Stimulated activated naive B cell treated with anti-CD40 and anti-IgM and Interleukin-4, amounts not matched to agents 10 μg/mL and 1 μg/mL and 100 μg/mL, for 72 hours (primary cell): ENCODE results near the gene MLC1.
A peak's percentile ranks its signal among the peaks of the same experiment; 100 is the strongest.

Experiments used
- ATAC-seq, 2 donors: fragments of 150-1000 bp; cut with Tn5 transposase; replicated peaks; 2 replicates each; pipeline ENCODE4 v1.10.0; 2021; ENCODE audit warnings: moderate library complexity in 1 of 2
- DNase-seq: peaks from one replicate; pipeline ENCODE4 v3.0.0; 2021
- H3K27ac Mint-ChIP-seq: one replicate; pipeline ENCODE4 v1.8.0; 2022; ENCODE audit warnings: mild to moderate bottlenecking, mixed read lengths
- H3K27me3 Mint-ChIP-seq, 2 donors: one replicate each; pipeline ENCODE4 v1.8.0; 2022; ENCODE audit warnings: mixed read lengths in 2 of 2
- H3K36me3 Mint-ChIP-seq, 2 donors: one replicate each; pipeline ENCODE4 v1.8.0; 2022; ENCODE audit warnings: mixed read lengths in 2 of 2, mild to moderate bottlenecking in 1 of 2
- H3K4me1 Mint-ChIP-seq, 2 donors: one replicate each; pipeline ENCODE4 v1.8.0; 2022; ENCODE audit warnings: mixed read lengths in 2 of 2, mild to moderate bottlenecking in 1 of 2
- H3K4me3 Mint-ChIP-seq, 2 donors: one replicate each; pipeline ENCODE4 v1.8.0; 2022; ENCODE audit warnings: mild to moderate bottlenecking in 2 of 2, mixed read lengths in 2 of 2, moderate library complexity in 1 of 2
- H3K9me3 Mint-ChIP-seq, 2 donors: one replicate each; pipeline ENCODE4 v1.8.0; 2022; ENCODE audit warnings: mixed read lengths in 2 of 2, mild to moderate bottlenecking in 1 of 2

The MLC1 gene

GRCh38 chr22:50062509-50063135 lies 22.6 kb downstream of the MLC1 start:
- H3K36me3 Mint-ChIP-seq, result no peaks in the 10 kb centered on the region
- no peak overlapping the region for H3K27ac Mint-ChIP-seq
- H3K9me3 Mint-ChIP-seq, result no peaks in the 10 kb centered on the region
- H3K4me3 Mint-ChIP-seq, result no peak overlapping the region
- ATAC-seq (no peak), DNase-seq (no peak)
- peaks cover 1 to 16% of the 10 kb centered on the region in 2 donors for H3K4me1 Mint-ChIP-seq
- peaks cover 21 to 39% of the 10 kb centered on the region in 2 donors for H3K27me3 Mint-ChIP-seq

GRCh38 chr22:50061824-50062355 lies 23.3 kb downstream of the MLC1 start:
- Mint-ChIP-seq H3K27me3 (peaks cover 28 to 46% of the 10 kb centered on the region in 2 donors), H3K9me3 (no peaks in the 10 kb centered on the region), H3K4me1 (peaks cover 2 to 16% of the 10 kb centered on the region in 2 donors), H3K27ac (no peak overlapping the region), H3K4me3 (no peak overlapping the region), H3K36me3 (no peaks in the 10 kb centered on the region)
- ATAC-seq, result no peak
- DNase-seq, result no peak

GRCh38 chr22:50061141-50061823 lies 23.9 kb downstream of the MLC1 start:
- Mint-ChIP-seq H3K27me3 (peaks cover 34 to 51% of the 10 kb centered on the region in 2 donors), H3K4me1 (peaks cover 3 to 16% of the 10 kb centered on the region in 2 donors), H3K27ac (no peak overlapping the region), H3K9me3 (no peaks in the 10 kb centered on the region), H3K4me3 (no peak overlapping the region), H3K36me3 (no peaks in the 10 kb centered on the region)
- DNase-seq (no peak), ATAC-seq (no peak)

- Mint-ChIP-seq H3K4me3 (no peak overlapping the region), H3K9me3 (no peaks in the 10 kb centered on the region), H3K36me3 (no peaks in the 10 kb centered on the region), H3K27me3 (peaks cover 41 to 51% of the 10 kb centered on the region in 2 donors), H3K4me1 (peaks cover 3 to 16% of the 10 kb centered on the region in 2 donors), H3K27ac (no peak overlapping the region)
- no peak for DNase-seq
- no peak for ATAC-seq
Observed at GRCh38 chr22:50060441-50061140, 24.6 kb downstream of the MLC1 start.

- Mint-ChIP-seq H3K27me3 (peaks cover 47 to 51% of the 10 kb centered on the region in 2 donors), H3K9me3 (no peaks in the 10 kb centered on the region), H3K4me1 (peaks cover 3 to 16% of the 10 kb centered on the region in 2 donors), H3K4me3 (no peak overlapping the region), H3K27ac (no peak overlapping the region), H3K36me3 (no peaks in the 10 kb centered on the region)
- ATAC-seq, result no peak
- no peak for DNase-seq
Observed at GRCh38 chr22:50059881-50060262, 25.4 kb downstream of the MLC1 start.

- H3K36me3 Mint-ChIP-seq, result no peaks in the 10 kb centered on the region
- H3K9me3 Mint-ChIP-seq, result peaks cover 0 to 1% of the 10 kb centered on the region in 2 donors
- H3K27me3 Mint-ChIP-seq, result peaks cover 46 to 47% of the 10 kb centered on the region in 2 donors
- ATAC-seq (no peak), DNase-seq (no peak)
- H3K4me1 Mint-ChIP-seq, result peaks cover 3 to 18% of the 10 kb centered on the region in 2 donors
- no peak overlapping the region for H3K4me3 Mint-ChIP-seq
- no peak overlapping the region for H3K27ac Mint-ChIP-seq
Observed at GRCh38 chr22:50058906-50059880, 26.0 kb downstream of the MLC1 start.

- peaks cover 5 to 6% of the 10 kb centered on the region in 2 donors for H3K9me3 Mint-ChIP-seq
- H3K4me1 Mint-ChIP-seq, result peaks cover 7 to 24% of the 10 kb centered on the region in 2 donors
- H3K27ac Mint-ChIP-seq, result peak within 1 kb of the TSS; percentile 25
- DNase-seq (no peak), ATAC-seq (no peak)
- peaks cover 51 to 53% of the 10 kb centered on the region in 2 donors for H3K27me3 Mint-ChIP-seq
- peak within 1 kb of the TSS; percentile 36 to 65 for H3K4me3 Mint-ChIP-seq
- H3K36me3 Mint-ChIP-seq, result peaks cover 0 to 4% of the 10 kb centered on the region in 2 donors
Observed at GRCh38 chr22:50058061-50058905, 26.9 kb downstream of the MLC1 start, which contains the start of gene TTLL8. TTLL8 (minus strand) TSS chr22:50058298.

- Mint-ChIP-seq H3K27ac (peak overlapping the region; percentile 25), H3K9me3 (peaks cover 6% of the 10 kb centered on the region in 2 donors), H3K4me1 (peaks cover 7 to 24% of the 10 kb centered on the region in 2 donors), H3K36me3 (peaks cover 0 to 4% of the 10 kb centered on the region in 2 donors), H3K27me3 (peaks cover 51 to 53% of the 10 kb centered on the region in 2 donors), H3K4me3 (peak overlapping the region; percentile 36 to 65)
- ATAC-seq, result no peak
- DNase-seq, result no peak
Observed at GRCh38 chr22:50057278-50058060, 27.8 kb downstream of the MLC1 start.

GRCh38 chr22:50056214-50056972 lies 28.8 kb downstream of the MLC1 start:
- H3K36me3 Mint-ChIP-seq, result peaks cover 0 to 4% of the 10 kb centered on the region in 2 donors
- ATAC-seq, result peak in 1 of 2 donors; percentile 23
- peaks cover 7 to 24% of the 10 kb centered on the region in 2 donors for H3K4me1 Mint-ChIP-seq
- no peak overlapping the region for H3K4me3 Mint-ChIP-seq
- no peak for DNase-seq
- H3K27ac Mint-ChIP-seq, result no peak overlapping the region
- H3K27me3 Mint-ChIP-seq, result peaks cover 49 to 57% of the 10 kb centered on the region in 2 donors
- peaks cover 6% of the 10 kb centered on the region in 2 donors for H3K9me3 Mint-ChIP-seq

GRCh38 chr22:50053861-50054260 lies 31.4 kb downstream of the MLC1 start:
- Mint-ChIP-seq H3K27ac (no peak overlapping the region), H3K4me1 (peaks cover 7 to 8% of the 10 kb centered on the region in 2 donors)

GRCh38 chr22:50051930-50052329 lies 33.3 kb downstream of the MLC1 start:
- Mint-ChIP-seq H3K9me3 (peaks cover 6% of the 10 kb centered on the region in 2 donors), H3K36me3 (peaks cover 0 to 4% of the 10 kb centered on the region in 2 donors), H3K4me1 (peaks cover 5 to 8% of the 10 kb centered on the region in 2 donors), H3K4me3 (no peak overlapping the region), H3K27me3 (peaks cover 32 to 38% of the 10 kb centered on the region in 2 donors), H3K27ac (no peak overlapping the region)
- DNase-seq, result no peak
- no peak for ATAC-seq

More at GRCh38 chr22:50053861-50054260, 31.4 kb downstream of the MLC1 start:
- peak; percentile 25 to 60 for ATAC-seq
- Mint-ChIP-seq H3K9me3 (peaks cover 6% of the 10 kb centered on the region in 2 donors), H3K27me3 (peaks cover 42% of the 10 kb centered on the region in 2 donors), H3K36me3 (peaks cover 0 to 4% of the 10 kb centered on the region in 2 donors), H3K4me3 (no peak overlapping the region)
- no peak for DNase-seq
